ENCODE measurements around the gene NINJ1.

- no peak for TF ChIP-seq CTCF (IDR thresholded peaks at IDR 0.05)
- TF ChIP-seq POLR2A (IDR thresholded peaks at IDR 0.05): no peak
Observed at GRCh38 chr9:93169444-93169843, 35.4 kb upstream of the NINJ1 start.

Data from lower leg skin (tissue), 3 donors.